GM23338 (cell line): ENCODE results near the gene STIM2. TPM values are rescaled to one million over a fixed set of nuclear protein-coding genes. Genes with fewer than 3 reads are reported as not detected.
A peak's percentile ranks its signal among the peaks of the same experiment; 100 is the strongest.

Source experiments
- ATAC-seq: fragments of 200-7000 bp; cut with Tn5 transposase; 3 replicates; pipeline ENCODE4 v1.9.1; 2020
- DNase-seq: peaks from one replicate; pipeline ENCODE4 v3.0.0-alpha.2; 2015; ENCODE audit warnings: low spot score
- H2AFZ ChIP-seq: fragments of 200-600 bp; sonication (generic); 2 replicates; pipeline ENCODE4 v1.8.0; 2016; ENCODE audit warnings: antibody characterized with exemption, mild to moderate bottlenecking, moderate library complexity
- H3F3A ChIP-seq: fragments of 200-600 bp; sonication (generic); replicated peaks from 2 replicates; pipeline ENCODE4 v1.8.0; 2017; ENCODE audit warnings: antibody characterized with exemption, mixed run types, low read depth
- H3K27ac ChIP-seq: fragments of 200-600 bp; sonication (generic); 2 replicates; pipeline ENCODE4 v1.6.1; 2016; ENCODE audit warnings: low read depth
- H3K27me3 ChIP-seq: fragments of 200-600 bp; sonication (generic); 2 replicates; pipeline ENCODE4 v1.8.0; 2016; ENCODE audit warnings: mild to moderate bottlenecking, mixed run types, moderate library complexity; ENCODE audit not compliant: insufficient read depth
- H3K36me3 ChIP-seq: fragments of 200-600 bp; sonication (generic); 2 replicates; pipeline ENCODE4 v1.8.0; 2016; ENCODE audit warnings: mild to moderate bottlenecking; ENCODE audit not compliant: insufficient read depth
- H3K4me1 ChIP-seq: fragments of 200-600 bp; sonication (generic); 2 replicates; pipeline ENCODE4 v1.8.0; 2016; ENCODE audit warnings: mild to moderate bottlenecking, moderate library complexity; ENCODE audit not compliant: insufficient read depth
- H3K4me2 ChIP-seq: fragments of 200-600 bp; sonication (generic); 2 replicates; pipeline ENCODE4 v1.7.1; 2017; ENCODE audit warnings: mixed run types
- H3K4me3 ChIP-seq: fragments of 200-600 bp; sonication (generic); 2 replicates; pipeline ENCODE4 v1.6.1; 2016; ENCODE audit warnings: mixed run types
- H3K79me2 ChIP-seq: fragments of 200-600 bp; sonication (generic); replicated peaks from 2 replicates; pipeline ENCODE4 v1.8.0; 2017; ENCODE audit warnings: mild to moderate bottlenecking; ENCODE audit not compliant: insufficient read depth
- H3K9me2 ChIP-seq: fragments of 200-600 bp; sonication (generic); 2 replicates; pipeline ENCODE4 v1.8.0; 2017; ENCODE audit not compliant: insufficient read depth
- H4K20me1 ChIP-seq: fragments of 200-600 bp; sonication (generic); replicated peaks from 2 replicates; pipeline ENCODE4 v1.8.0; 2017; ENCODE audit warnings: mild to moderate bottlenecking; ENCODE audit not compliant: insufficient read depth
- H3K27ac Mint-ChIP-seq: 2 replicates; pipeline ENCODE4 v1.8.0; 2020; ENCODE audit warnings: inconsistent platforms, mild to moderate bottlenecking, moderate library complexity, mixed read lengths
- H3K27me3 Mint-ChIP-seq: 3 replicates; pipeline ENCODE4 v1.8.0; 2022; ENCODE audit warnings: low read depth, mild to moderate bottlenecking, moderate library complexity, mixed read lengths, inconsistent platforms; ENCODE audit not compliant: insufficient read depth, poor library complexity
- H3K36me3 Mint-ChIP-seq: 3 replicates; pipeline ENCODE4 v1.8.0; 2021; ENCODE audit warnings: low read depth, mild to moderate bottlenecking, inconsistent platforms, moderate library complexity, mixed read lengths
- H3K4me1 Mint-ChIP-seq: 3 replicates; pipeline ENCODE4 v1.8.0; 2020; ENCODE audit warnings: mild to moderate bottlenecking, inconsistent platforms, mixed read lengths
- H3K4me3 Mint-ChIP-seq: 3 replicates; pipeline ENCODE4 v1.8.0; 2021; ENCODE audit warnings: moderate library complexity, mild to moderate bottlenecking, inconsistent platforms, mixed read lengths
- H3K9me3 Mint-ChIP-seq: 3 replicates; pipeline ENCODE4 v1.8.0; 2020; ENCODE audit warnings: moderate library complexity, mild to moderate bottlenecking, inconsistent platforms, mixed read lengths
- CREB1 ChIP-seq: fragments of 250-450 bp; sonication (Bioruptor Pico); IDR thresholded peaks from 2 replicates; pipeline ENCODE4 v1.5.0; 2020; ENCODE audit warnings: low read depth, mild to moderate bottlenecking, moderate library complexity
- CTCF ChIP-seq, 2 experiments: fragments of 200-600 bp in 1 of 2; sonication (generic) in 1 of 2; conservative IDR thresholded peaks; 2 replicates each; pipeline versions ENCODE4 v1.5.1 to v1.6.1; 2016 to 2017; ENCODE audit warnings: antibody characterized with exemption in 2 of 2, low read depth in 2 of 2, mild to moderate bottlenecking in 2 of 2, moderate library complexity in 1 of 2
- ETS1 ChIP-seq: IDR thresholded peaks from 2 replicates; pipeline ENCODE4 v1.6.1; 2016; ENCODE audit warnings: antibody characterized with exemption
- EZH2 ChIP-seq: fragments of 200-600 bp; sonication (generic); IDR thresholded peaks from one replicate; pipeline ENCODE4 v1.8.0; 2017; ENCODE audit warnings: antibody characterized with exemption, mild to moderate bottlenecking, low read depth; ENCODE audit not compliant: unreplicated experiment
- EZH2phosphoT487 ChIP-seq: fragments of 200-600 bp; sonication (generic); IDR thresholded peaks from one replicate; pipeline ENCODE4 v1.8.1; 2018; ENCODE audit warnings: antibody characterized with exemption; ENCODE audit not compliant: unreplicated experiment
- JUNB ChIP-seq: IDR thresholded peaks from one replicate; pipeline ENCODE4 v1.6.1; 2016; ENCODE audit warnings: antibody characterized with exemption; ENCODE audit not compliant: unreplicated experiment
- NANOG ChIP-seq: IDR thresholded peaks from 2 replicates; pipeline ENCODE4 v1.6.1; 2016; ENCODE audit warnings: antibody characterized with exemption, borderline replicate concordance
- POLR2AphosphoS5 ChIP-seq: IDR thresholded peaks from 2 replicates; pipeline ENCODE4 v1.6.1; 2016; ENCODE audit warnings: antibody characterized with exemption, low read depth
- REST ChIP-seq: IDR thresholded peaks from one replicate; pipeline ENCODE4 v1.6.1; 2018; ENCODE audit warnings: antibody characterized with exemption; ENCODE audit not compliant: unreplicated experiment
- STAT1 ChIP-seq: IDR thresholded peaks from one replicate; pipeline ENCODE4 v1.6.1; 2016; ENCODE audit warnings: antibody characterized with exemption; ENCODE audit not compliant: unreplicated experiment
- ZNF114 ChIP-seq: fragments of 250-450 bp; sonication (Bioruptor Pico); IDR thresholded peaks from 2 replicates; pipeline ENCODE4 v1.5.0; 2020; ENCODE audit warnings: mild to moderate bottlenecking, moderate library complexity
- ZNF331 ChIP-seq: fragments of 250-450 bp; sonication (Bioruptor Pico); IDR thresholded peaks from 2 replicates; pipeline ENCODE4 v1.5.0; 2020; ENCODE audit warnings: low read depth, mild to moderate bottlenecking, moderate library complexity
- ZNF462 ChIP-seq: fragments of 250-450 bp; sonication (Bioruptor Pico); IDR thresholded peaks from 2 replicates; pipeline ENCODE4 v1.5.0; 2020; ENCODE audit warnings: mild to moderate bottlenecking, moderate library complexity
- polyA plus RNA-seq: library from polyadenylated mRNA; unstranded; fragments of >200 nt; fragmentation: Nextera tagmentation; extraction: Ambion mirVana; gene quantifications from 2 replicates; pipeline ENCODE4 v1.2.1, GENCODE V29; 2016
- total RNA-seq: library from RNA; depleted of rRNA; stranded (reverse); fragments of >200 nt; shearing (Covaris generic); gene quantifications from 2 replicates; pipeline ENCODE4 v1.2.3, GENCODE V29; 2014

Gene STIM2
- total and polyA plus RNA-seq, 2 experiments from 2014 or later, result 13.1 to 17.8 TPM

GRCh38 chr4:27007507-27007906, 146.9 kb downstream of the STIM2 start:
- no peaks in the 10 kb centered on the region for H4K20me1 ChIP-seq
- H3K4me3 ChIP-seq, result no peak overlapping the region
- H3K4me3 Mint-ChIP-seq, result no peak overlapping the region
- H3K36me3 Mint-ChIP-seq, result no peaks in the 10 kb centered on the region; the same call in 2 of the 3 replicates
- 0 out of 2 replicates have a peak overlapping the region, but pooled peaks have one; percentile 1 for H3K27ac Mint-ChIP-seq
- H3K9me2 ChIP-seq, result no peaks in the 10 kb centered on the region
- H3K9me3 Mint-ChIP-seq, result no peaks in the 10 kb centered on the region
- TF ChIP-seq ZNF462 (CRISPR knock-in tag), result no peak
- TF ChIP-seq NANOG, result no peak
- TF ChIP-seq CTCF (conservative IDR thresholded peaks at IDR 0.05; ENCODE audit: low read depth in 2 of 2), result no peak
- TF ChIP-seq ETS1, result no peak
- no peak for TF ChIP-seq EZH2phosphoT487
- TF ChIP-seq ZNF331, result no peak
- no peak for TF ChIP-seq POLR2AphosphoS5
- no peak for TF ChIP-seq JUNB
- TF ChIP-seq ZNF114 (CRISPR knock-in tag), result no peak
- TF ChIP-seq REST, result no peak
- no peak for TF ChIP-seq CREB1 (CRISPR knock-in tag)
- no peak for TF ChIP-seq EZH2
- TF ChIP-seq STAT1, result no peak
- H3K27me3 Mint-ChIP-seq, result no peaks in the 10 kb centered on the region
- H3K4me1 ChIP-seq, result peaks cover 15% of the 10 kb centered on the region
- H3K4me1 Mint-ChIP-seq, result peaks cover 16% of the 10 kb centered on the region
- H3K36me3 ChIP-seq, result no peaks in the 10 kb centered on the region
- no peak overlapping the region for H3K4me2 ChIP-seq
- H3K27me3 ChIP-seq, result no peaks in the 10 kb centered on the region
- no peak overlapping the region for H2AFZ ChIP-seq
- ATAC-seq (no peak), DNase-seq (no peak)
- H3K79me2 ChIP-seq, result no peaks in the 10 kb centered on the region
- H3F3A ChIP-seq, result no peaks in the 10 kb centered on the region
- H3K27ac ChIP-seq, result no peak overlapping the region
